ENCODE results near the gene RFC5. TPM values are rescaled to one million over a fixed set of nuclear protein-coding genes. Genes with fewer than 3 reads are reported as not detected.

Gene RFC5
- total RNA-seq, 1 experiment from 2014 or later = 34.7 TPM

- intact Hi-C loops (cut with micrococcal nuclease; ENCODE audit: unreplicated experiment) = no loop called here
- no peak overlapping the region for H3K4me3 ChIP-seq
- no peak overlapping the region for H2AFZ ChIP-seq
- H3K4me1 ChIP-seq (replicated peaks; ENCODE audit: insufficient read depth) = no peaks in the 10 kb centered on the region
- H3K27ac ChIP-seq = no peak overlapping the region
- H3K27me3 ChIP-seq (ENCODE audit: insufficient read depth, low read depth) = no peaks in the 10 kb centered on the region
- no peak overlapping the region for H3K4me2 ChIP-seq
- ChIA-PET CTCF (interaction anchor here (0.6 kb wide), 1 partner anchor 156 kb away, joined by 4 read pairs; no protein-coding TSS in a partner anchor), POLR2A (ENCODE audit: unreplicated experiment) (no interaction called here)
- H3K9me3 ChIP-seq (ENCODE audit: insufficient read depth, low read depth) = no peaks in the 10 kb centered on the region
- no peak for DNase-seq
- H3K36me3 ChIP-seq (ENCODE audit: low read depth) = peaks cover 27% of the 10 kb centered on the region; the same call in 1 of the 2 replicates
- H3K79me2 ChIP-seq (ENCODE audit: low read depth) = no peaks in the 10 kb centered on the region
- H3F3A ChIP-seq (ENCODE audit: insufficient read depth, low read depth) = peaks cover 26% of the 10 kb centered on the region; the same call in 1 of the 2 replicates
- H3K9me2 ChIP-seq (ENCODE audit: insufficient read depth) = no peaks in the 10 kb centered on the region
- H4K20me1 ChIP-seq (ENCODE audit: insufficient read depth) = 0 out of 2 replicates have a peak, but pooled peaks cover 3% of the 10 kb centered on the region
- no TSS peak for BruUV-seq (replicated peaks)
- no peak for TF ChIP-seq CTCF (conservative IDR thresholded peaks at IDR 0.05)
- TF ChIP-seq EZH2 (IDR thresholded peaks at IDR 0.05; ENCODE audit: low read depth) = no peak
Measured at GRCh38 chr12:118032188-118032587, 15.7 kb downstream of the RFC5 start.

DNA sequence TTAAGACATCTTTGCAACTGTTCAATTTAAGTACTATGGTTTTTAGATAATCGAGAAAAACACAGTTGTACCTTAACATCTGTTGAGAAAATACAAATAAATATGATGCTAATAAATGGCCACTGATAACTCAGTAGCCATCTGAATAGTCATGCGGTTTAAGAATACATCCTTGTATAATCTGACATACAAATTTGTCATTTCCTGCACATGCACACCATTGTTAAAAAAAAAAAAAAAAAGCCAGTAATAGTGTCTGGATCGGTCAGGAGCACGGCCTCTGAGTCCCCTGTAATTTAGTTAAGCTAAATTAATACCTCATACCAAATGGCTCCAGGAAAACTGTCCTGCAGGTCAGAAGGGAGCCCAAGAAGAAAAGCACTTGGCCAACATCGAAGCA is 16.8 kb downstream of the RFC5 start:
- H3K4me2 ChIP-seq = no peak overlapping the region
- peaks cover 26% of the 10 kb centered on the region; the same call in 1 of the 2 replicates for H3F3A ChIP-seq (ENCODE audit: insufficient read depth, low read depth)
- no peaks in the 10 kb centered on the region for H3K9me3 ChIP-seq (ENCODE audit: insufficient read depth, low read depth)
- H3K36me3 ChIP-seq (ENCODE audit: low read depth) = peaks cover 34% of the 10 kb centered on the region; the same call in 1 of the 2 replicates
- no peaks in the 10 kb centered on the region for H3K27me3 ChIP-seq (ENCODE audit: insufficient read depth, low read depth)
- DNase-seq = no peak
- H4K20me1 ChIP-seq (ENCODE audit: insufficient read depth) = 0 out of 2 replicates have a peak, but pooled peaks cover 3% of the 10 kb centered on the region
- H3K4me3 ChIP-seq = no peak overlapping the region
- no peaks in the 10 kb centered on the region for H3K4me1 ChIP-seq (replicated peaks; ENCODE audit: insufficient read depth)
- POLR2A ChIA-PET (ENCODE audit: unreplicated experiment) = no interaction called here
- intact Hi-C loops (cut with micrococcal nuclease; ENCODE audit: unreplicated experiment) = no loop called here
- H3K79me2 ChIP-seq (ENCODE audit: low read depth) = no peaks in the 10 kb centered on the region
- CTCF ChIA-PET = interaction anchor here (0.5 kb wide), 1 partner anchor 28 kb away, joined by 12 read pairs; no protein-coding TSS in a partner anchor
- TF ChIP-seq EZH2 (IDR thresholded peaks at IDR 0.05; ENCODE audit: low read depth) (no peak), CTCF (conservative IDR thresholded peaks at IDR 0.05) (no peak)
- H3K27ac ChIP-seq = no peak overlapping the region
- no peaks in the 10 kb centered on the region for H3K9me2 ChIP-seq (ENCODE audit: insufficient read depth)
- no peak overlapping the region for H2AFZ ChIP-seq
- no TSS peak for BruUV-seq (replicated peaks)

DNA sequence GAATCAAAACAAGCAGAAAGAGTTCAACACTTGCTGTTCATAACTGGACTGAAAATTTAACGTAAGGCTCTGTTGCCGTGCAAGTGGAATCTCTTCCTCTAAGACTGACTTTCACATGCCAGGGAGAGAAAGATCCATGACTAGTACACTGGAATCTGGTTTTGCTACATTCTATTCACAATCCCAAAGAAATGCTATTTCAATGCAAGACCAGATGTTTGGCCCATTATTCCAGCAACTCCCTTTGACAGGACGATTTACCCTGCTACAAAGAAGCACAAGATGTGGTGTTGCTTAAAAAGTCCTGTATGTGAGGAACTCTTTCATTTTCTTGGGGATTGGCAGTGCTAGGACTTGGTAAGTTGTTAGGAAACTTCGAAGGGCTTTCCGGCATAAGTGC is 17.4 kb downstream of the RFC5 start:
- ChIA-PET POLR2A (ENCODE audit: unreplicated experiment) (no interaction called here), CTCF (interaction anchor here (1.9 kb wide), 1 partner anchor 159 kb away, joined by 8 read pairs; no protein-coding TSS in a partner anchor)
- no peak overlapping the region for H3K27ac ChIP-seq

More for the DNA sequence above, 17.4 kb downstream of the RFC5 start:
- Histone ChIP-seq H2AFZ (no peak overlapping the region), H3K4me2 (no peak overlapping the region), H3K27me3 (ENCODE audit: insufficient read depth, low read depth) (no peaks in the 10 kb centered on the region), H3K4me1 (replicated peaks; ENCODE audit: insufficient read depth) (no peaks in the 10 kb centered on the region), H3K4me3 (no peak overlapping the region), H3K36me3 (ENCODE audit: low read depth) (peaks cover 37% of the 10 kb centered on the region; the same call in 1 of the 2 replicates), H3K9me2 (ENCODE audit: insufficient read depth) (no peaks in the 10 kb centered on the region), H3F3A (ENCODE audit: insufficient read depth, low read depth) (peaks cover 23% of the 10 kb centered on the region; the same call in 1 of the 2 replicates), H4K20me1 (ENCODE audit: insufficient read depth) (0 out of 2 replicates have a peak, but pooled peaks cover 3% of the 10 kb centered on the region), H3K79me2 (ENCODE audit: low read depth) (no peaks in the 10 kb centered on the region), H3K9me3 (ENCODE audit: insufficient read depth, low read depth) (no peaks in the 10 kb centered on the region)
- DNase-seq = peak in 1 of 2 experiments; percentile 51
- BruUV-seq (replicated peaks) = no TSS peak
- intact Hi-C loops (cut with micrococcal nuclease; ENCODE audit: unreplicated experiment) = loop anchor here (2.0 kb wide), 1 partner anchor 17 kb away; the partner anchor contains the start of gene RFC5
- TF ChIP-seq EZH2 (IDR thresholded peaks at IDR 0.05; ENCODE audit: low read depth) = no peak
- TF ChIP-seq CTCF (conservative IDR thresholded peaks at IDR 0.05) = no peak
